ENCODE measurements around the gene IRGQ.

IRGQ gene

DNA sequence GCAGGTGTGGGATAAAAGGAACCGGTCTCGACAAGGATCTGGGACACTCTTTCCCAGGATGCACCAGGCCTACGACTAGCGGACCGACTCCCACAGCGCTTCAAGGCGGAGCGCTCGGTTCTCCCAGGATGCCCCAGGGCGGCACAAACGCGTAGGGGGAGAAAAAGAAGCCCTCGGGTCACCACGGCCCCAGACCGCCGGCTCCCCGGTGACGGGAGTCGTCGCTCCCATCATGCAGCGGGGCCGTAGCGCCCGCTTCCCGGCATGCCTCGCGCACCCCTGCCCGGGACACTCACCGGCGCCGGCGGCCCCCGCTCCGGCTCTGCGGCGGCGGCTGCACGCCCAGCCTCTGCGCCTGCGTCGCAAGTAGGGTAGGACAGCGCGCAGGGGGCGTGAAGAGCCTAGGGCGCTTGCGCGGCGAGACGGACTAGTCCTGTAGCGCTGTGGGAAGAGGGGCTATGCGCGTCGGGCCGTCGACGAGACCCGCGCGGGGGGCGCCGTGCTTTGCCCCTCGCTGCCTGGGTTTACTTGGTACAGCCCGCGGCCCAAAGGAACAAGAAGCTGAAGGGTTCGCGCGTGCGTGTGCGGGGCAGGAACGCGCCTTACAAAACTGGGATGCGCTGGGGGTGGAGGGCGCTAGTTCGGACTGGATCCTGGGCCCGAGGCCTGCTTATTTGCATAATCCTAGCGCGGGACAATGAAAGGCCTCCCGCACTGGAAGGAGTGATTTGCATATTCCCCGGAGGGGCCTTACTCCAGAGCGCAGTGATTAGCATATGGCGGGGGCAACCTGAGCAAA is 23.5 kb upstream of the IRGQ start, which contains the start of gene ZNF428:
ZNF428 (minus strand) TSS at position 368 of the 799 bp plus-strand sequence. CDS start 5,325 bp downstream, outside the sequence.
- peak; percentile 80 for DNase-seq (ENCODE audit: low read depth)
- TF ChIP-seq, protein P1, sequence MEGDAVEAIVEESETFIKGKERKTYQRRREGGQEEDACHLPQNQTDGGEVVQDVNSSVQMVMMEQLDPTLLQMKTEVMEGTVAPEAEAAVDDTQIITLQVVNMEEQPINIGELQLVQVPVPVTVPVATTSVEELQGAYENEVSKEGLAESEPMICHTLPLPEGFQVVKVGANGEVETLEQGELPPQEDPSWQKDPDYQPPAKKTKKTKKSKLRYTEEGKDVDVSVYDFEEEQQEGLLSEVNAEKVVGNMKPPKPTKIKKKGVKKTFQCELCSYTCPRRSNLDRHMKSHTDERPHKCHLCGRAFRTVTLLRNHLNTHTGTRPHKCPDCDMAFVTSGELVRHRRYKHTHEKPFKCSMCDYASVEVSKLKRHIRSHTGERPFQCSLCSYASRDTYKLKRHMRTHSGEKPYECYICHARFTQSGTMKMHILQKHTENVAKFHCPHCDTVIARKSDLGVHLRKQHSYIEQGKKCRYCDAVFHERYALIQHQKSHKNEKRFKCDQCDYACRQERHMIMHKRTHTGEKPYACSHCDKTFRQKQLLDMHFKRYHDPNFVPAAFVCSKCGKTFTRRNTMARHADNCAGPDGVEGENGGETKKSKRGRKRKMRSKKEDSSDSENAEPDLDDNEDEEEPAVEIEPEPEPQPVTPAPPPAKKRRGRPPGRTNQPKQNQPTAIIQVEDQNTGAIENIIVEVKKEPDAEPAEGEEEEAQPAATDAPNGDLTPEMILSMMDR (conservative IDR thresholded peaks at IDR 0.05; ENCODE audit: control insufficient read depth, insufficient read depth, low read depth, low read length): no peak
- peak within 1 kb of the TSS; percentile 87 for H3K4me3 ChIP-seq (ENCODE audit: control insufficient read depth, low read depth, low read length)

GRCh38 chr19:43618921-43619261 is 23.0 kb upstream of the IRGQ start:
- peak overlapping the region; percentile 87 for H3K4me3 ChIP-seq (ENCODE audit: control insufficient read depth, low read depth, low read length)
- TF ChIP-seq, protein P1 (conservative IDR thresholded peaks at IDR 0.05; ENCODE audit: control insufficient read depth, insufficient read depth, low read depth, low read length): no peak
- peak; percentile 34 for DNase-seq (ENCODE audit: low read depth)

DNA sequence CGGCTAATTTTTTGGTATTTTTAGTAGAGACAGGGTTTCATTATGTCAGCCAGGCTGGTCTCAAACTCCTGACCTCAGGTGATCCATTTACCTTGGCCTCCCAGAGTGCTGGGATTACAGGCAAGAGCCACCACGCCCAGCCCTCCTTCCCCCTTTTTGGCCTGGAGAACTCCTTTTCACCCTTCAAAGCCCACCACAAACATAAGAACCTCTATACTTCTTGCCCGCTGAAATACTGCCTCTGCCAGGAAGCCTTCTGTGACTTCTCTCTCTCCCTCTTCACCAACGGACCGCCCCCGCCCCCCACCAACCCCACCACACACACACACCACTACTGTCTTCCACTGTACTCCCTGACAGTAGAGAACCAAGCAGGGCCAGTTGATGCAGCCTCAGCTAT is 21.0 kb upstream of the IRGQ start:
- no peak for DNase-seq (ENCODE audit: low read depth)
- H3K4me3 ChIP-seq (ENCODE audit: control insufficient read depth, low read depth, low read length): no peak overlapping the region
- TF ChIP-seq, protein P1 (conservative IDR thresholded peaks at IDR 0.05; ENCODE audit: control insufficient read depth, insufficient read depth, low read depth, low read length): no peak

DNA sequence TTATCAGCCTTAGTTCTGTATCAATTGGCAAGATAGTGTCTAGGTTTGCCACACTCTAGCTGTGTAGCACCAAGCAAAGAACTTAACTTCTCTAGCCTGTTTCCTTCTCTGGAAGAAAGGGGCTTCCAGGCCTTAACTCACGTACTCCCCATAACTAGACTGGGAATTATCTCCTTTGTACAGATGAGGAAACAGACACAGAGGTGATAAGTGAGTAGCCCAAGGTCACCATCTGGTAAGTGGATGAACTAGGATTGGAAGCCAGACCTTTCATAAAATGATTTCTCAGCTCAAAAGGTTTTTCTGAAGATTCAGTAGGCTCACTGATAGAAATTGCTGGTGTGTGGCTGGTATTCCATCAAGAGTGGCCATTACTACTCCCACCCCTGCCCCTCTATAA is 20.4 kb upstream of the IRGQ start:
- no peak for DNase-seq (ENCODE audit: low read depth)
- H3K4me3 ChIP-seq (ENCODE audit: control insufficient read depth, low read depth, low read length): no peak overlapping the region
- TF ChIP-seq, protein P1 (conservative IDR thresholded peaks at IDR 0.05; ENCODE audit: control insufficient read depth, insufficient read depth, low read depth, low read length): no peak

DNA sequence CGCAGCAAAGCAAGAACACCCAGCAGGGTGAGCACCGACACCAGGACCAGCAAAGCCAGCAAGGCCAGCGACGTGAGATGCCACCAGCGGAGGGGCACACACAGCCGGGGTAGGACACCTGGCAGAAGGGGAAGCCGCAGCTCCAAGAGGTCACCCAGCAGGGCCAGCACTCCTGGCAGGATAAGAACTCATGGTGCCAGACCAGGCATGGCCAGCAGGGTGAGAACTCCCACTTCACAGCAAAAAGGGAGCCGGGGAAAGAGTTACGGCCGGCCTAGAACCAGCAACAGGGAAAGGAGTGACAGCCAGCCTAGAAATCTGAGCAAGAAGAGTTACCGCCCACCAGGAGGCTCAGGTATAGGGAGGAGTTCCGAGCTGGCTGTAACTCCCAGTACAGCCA is 16.4 kb upstream of the IRGQ start:
- TF ChIP-seq, protein P1 (conservative IDR thresholded peaks at IDR 0.05; ENCODE audit: control insufficient read depth, insufficient read depth, low read depth, low read length): no peak
- DNase-seq (ENCODE audit: low read depth): no peak
- H3K4me3 ChIP-seq (ENCODE audit: control insufficient read depth, low read depth, low read length): no peak overlapping the region

DNA sequence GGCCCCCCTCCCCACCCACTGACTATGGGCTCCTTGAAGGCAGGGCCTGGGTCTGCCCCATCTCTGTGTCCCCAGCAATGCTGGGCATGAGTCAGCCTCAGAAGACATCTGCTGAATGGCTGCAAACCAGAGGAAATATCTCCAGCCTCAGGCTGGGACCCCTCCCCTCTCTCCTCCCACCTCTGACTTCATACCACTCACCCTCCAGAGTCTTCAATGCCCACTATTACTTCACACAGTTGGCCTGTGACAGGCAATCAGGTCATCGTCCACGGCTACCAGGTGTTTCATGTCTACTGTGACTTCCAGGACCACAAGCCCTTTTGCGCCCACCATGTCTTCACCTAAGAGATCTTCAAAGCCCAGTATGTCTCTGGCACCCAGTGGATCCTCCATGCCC is 15.9 kb upstream of the IRGQ start, which contains the start of gene SRRM5:
SRRM5 (plus strand) TSS at position 301 of the 400 bp plus-strand sequence; CDS start at position 335, 34 bp downstream.
- DNase-seq (ENCODE audit: low read depth): no peak
- no peak within 1 kb of the TSS for H3K4me3 ChIP-seq (ENCODE audit: control insufficient read depth, low read depth, low read length)
- TF ChIP-seq, protein P1 (conservative IDR thresholded peaks at IDR 0.05; ENCODE audit: control insufficient read depth, insufficient read depth, low read depth, low read length): no peak

All from fibroblast of mammary gland (primary cell).